Tibial nerve (tissue), 4 donors: ENCODE measurements around the gene DCAF10.

Experiments used
- CTCF ChIP-seq, 5 experiments: fragments of 200-600 bp in 3 of 5; fragments of 450-650 bp in 2 of 5; sonication (generic) in 3 of 5; IDR thresholded peaks; one replicate each; pipeline ENCODE4 v1.5.1; 2016 to 2019; ENCODE audit warnings: antibody characterized with exemption in 5 of 5, mild to moderate bottlenecking in 3 of 5, moderate library complexity in 2 of 5
- EP300 ChIP-seq, 2 donors: sonication (generic); formaldehyde crosslinking; IDR thresholded peaks; one replicate each; pipeline ENCODE4 v1.6.1; 2017; ENCODE audit warnings: antibody characterized with exemption in 2 of 2, mild to moderate bottlenecking in 1 of 2
- POLR2A ChIP-seq, 2 donors: fragments of 450-650 bp; IDR thresholded peaks; one replicate each; pipeline ENCODE4 v1.6.1; 2017; ENCODE audit warnings: antibody characterized with exemption in 2 of 2, mild to moderate bottlenecking in 2 of 2, moderate library complexity in 2 of 2

GRCh38 chr9:37761511-37761910 is 39.1 kb upstream of the DCAF10 start:
- TF ChIP-seq CTCF (IDR thresholded peaks at IDR 0.05) = no peak
- no peak for TF ChIP-seq POLR2A (IDR thresholded peaks at IDR 0.05)
- TF ChIP-seq EP300 (IDR thresholded peaks at IDR 0.05) = no peak
